ENCODE data around the gene SOST. TPM values are rescaled to one million over a fixed set of nuclear protein-coding genes. Genes with fewer than 3 reads are reported as not detected.

Gene SOST
- polyA plus RNA-seq, 1 of the 3 experiments (the other 2 are of a cell fraction) = not detected

DNA sequence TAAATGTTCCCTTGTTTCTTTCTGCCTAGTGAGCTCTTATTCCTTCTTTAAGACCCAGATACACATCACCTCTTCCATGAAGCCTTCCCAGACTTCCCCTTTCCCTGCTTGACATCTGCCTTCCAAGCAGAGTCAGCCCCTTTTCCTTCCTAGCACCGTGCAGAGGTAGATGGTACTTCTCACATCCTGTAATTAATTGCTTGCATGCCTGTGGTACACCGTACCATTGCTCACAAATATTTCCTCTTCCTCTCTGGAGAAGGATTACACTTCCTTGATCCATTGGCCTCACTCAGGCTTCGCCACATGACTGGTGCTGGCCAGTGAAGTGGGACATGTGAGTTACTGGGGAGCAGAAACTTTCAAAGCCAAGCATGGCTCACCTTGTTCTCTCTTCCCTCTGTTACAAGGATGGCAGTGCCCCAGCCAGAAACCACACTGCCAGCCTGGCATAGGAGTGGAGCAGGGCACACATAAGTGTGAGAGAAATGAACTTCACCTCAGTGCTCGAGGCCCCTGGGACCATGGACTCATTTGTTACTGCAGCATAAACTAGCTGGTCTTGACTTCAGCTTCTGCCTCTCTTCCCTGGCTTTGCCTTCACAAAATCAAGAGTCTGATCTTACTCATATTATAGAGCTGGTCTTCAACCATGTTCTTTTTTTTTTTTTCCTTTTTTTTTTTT lies 44.0 kb downstream of the SOST start:
- no peak overlapping the region for H3K27ac ChIP-seq (ENCODE audit: low read depth in 2 of 2, low read length in 1 of 2)
- H3K9me2 ChIP-seq = no peaks in the 10 kb centered on the region
- CTCF ChIA-PET = interaction anchor here (0.9 to 11.8 kb wide), 6 partner anchors 9 to 138 kb away, joined by 3 to 123 read pairs (median 4); no protein-coding TSS in a partner anchor

DNA sequence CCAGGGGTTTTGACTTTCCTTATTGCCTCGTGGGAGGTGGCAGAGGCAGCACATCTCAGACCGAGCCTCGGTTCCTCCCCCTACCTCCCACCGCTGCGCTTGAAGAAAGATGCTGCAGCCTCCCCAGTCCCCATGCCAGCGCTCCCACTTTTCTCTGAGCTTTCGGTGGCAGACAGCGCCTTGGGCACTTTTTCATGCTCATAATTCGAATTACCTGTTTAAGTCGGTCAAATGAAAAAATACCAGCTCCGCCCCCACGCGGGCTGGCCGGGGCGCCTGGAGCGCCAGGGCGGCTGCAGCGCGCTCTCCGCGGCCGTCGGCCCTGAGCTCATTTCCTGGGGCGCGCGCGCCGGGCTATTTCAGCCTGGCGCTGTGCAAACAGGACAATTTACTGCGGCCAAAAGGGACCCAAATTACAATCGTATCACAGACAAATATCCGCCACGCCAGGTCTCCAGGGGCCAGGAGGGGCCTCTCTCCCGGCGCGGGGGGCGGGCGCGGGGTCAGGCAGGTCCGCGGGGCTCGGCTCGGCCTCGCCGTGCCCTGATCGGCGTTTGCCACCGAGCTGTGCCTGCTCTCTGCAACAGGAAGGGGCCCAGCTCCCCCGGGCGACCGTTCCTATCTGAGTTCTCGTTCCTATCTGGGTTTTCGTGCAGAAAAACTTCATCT lies 45.0 kb downstream of the SOST start:
- TF ChIP-seq TCF12 (IDR thresholded peaks at IDR 0.05) (no peak), JUND (IDR thresholded peaks at IDR 0.05) (no peak), RCOR1 (IDR thresholded peaks at IDR 0.05; ENCODE audit: low read length) (no peak), MXI1 (IDR thresholded peaks at IDR 0.05; ENCODE audit: low read depth, low read length) (no peak), GATA2 (CRISPR knock-in tag; IDR thresholded peaks at IDR 0.05) (no peak), NFIC (IDR thresholded peaks at IDR 0.05; ENCODE audit: borderline replicate concordance) (no peak), TAF1 (IDR thresholded peaks at IDR 0.05; ENCODE audit: borderline replicate concordance, low read depth, low read length) (no peak)
- TF ChIP-seq, protein P1, sequence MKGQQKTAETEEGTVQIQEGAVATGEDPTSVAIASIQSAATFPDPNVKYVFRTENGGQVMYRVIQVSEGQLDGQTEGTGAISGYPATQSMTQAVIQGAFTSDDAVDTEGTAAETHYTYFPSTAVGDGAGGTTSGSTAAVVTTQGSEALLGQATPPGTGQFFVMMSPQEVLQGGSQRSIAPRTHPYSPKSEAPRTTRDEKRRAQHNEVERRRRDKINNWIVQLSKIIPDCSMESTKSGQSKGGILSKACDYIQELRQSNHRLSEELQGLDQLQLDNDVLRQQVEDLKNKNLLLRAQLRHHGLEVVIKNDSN (IDR thresholded peaks at IDR 0.05; ENCODE audit: borderline replicate concordance, low read depth) = no peak
- TF ChIP-seq, protein P2, sequence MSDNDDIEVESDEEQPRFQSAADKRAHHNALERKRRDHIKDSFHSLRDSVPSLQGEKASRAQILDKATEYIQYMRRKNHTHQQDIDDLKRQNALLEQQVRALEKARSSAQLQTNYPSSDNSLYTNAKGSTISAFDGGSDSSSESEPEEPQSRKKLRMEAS (IDR thresholded peaks at IDR 0.05; ENCODE audit: low read depth) = no peak
- TF ChIP-seq, protein P3, sequence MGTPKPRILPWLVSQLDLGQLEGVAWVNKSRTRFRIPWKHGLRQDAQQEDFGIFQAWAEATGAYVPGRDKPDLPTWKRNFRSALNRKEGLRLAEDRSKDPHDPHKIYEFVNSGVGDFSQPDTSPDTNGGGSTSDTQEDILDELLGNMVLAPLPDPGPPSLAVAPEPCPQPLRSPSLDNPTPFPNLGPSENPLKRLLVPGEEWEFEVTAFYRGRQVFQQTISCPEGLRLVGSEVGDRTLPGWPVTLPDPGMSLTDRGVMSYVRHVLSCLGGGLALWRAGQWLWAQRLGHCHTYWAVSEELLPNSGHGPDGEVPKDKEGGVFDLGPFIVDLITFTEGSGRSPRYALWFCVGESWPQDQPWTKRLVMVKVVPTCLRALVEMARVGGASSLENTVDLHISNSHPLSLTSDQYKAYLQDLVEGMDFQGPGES (IDR thresholded peaks at IDR 0.05; ENCODE audit: low read depth, low read length) = no peak
- Histone ChIP-seq H3K9ac (peak overlapping the region; percentile 49; the same call in 1 of the 2 replicates), H3K27ac (ENCODE audit: low read depth in 2 of 2, low read length in 1 of 2) (no peak overlapping the region), H4K20me1 (ENCODE audit: insufficient read depth) (no peaks in the 10 kb centered on the region), H3K9me3 (no peaks in the 10 kb centered on the region), H3K4me3 (ENCODE audit: low read depth in 2 of 2, low read length in 1 of 2) (peak overlapping the region; percentile 46 to 56), H2AFZ (ENCODE audit: low read depth) (peak overlapping the region; percentile 88), H3K36me3 (replicated peaks in 1 of 2; ENCODE audit: control insufficient read depth in 1 of 2, insufficient read depth in 2 of 2, low read length in 1 of 2) (no peaks in the 10 kb centered on the region), H3K4me2 (peak overlapping the region; percentile 81), H3K4me1 (ENCODE audit: control insufficient read depth in 1 of 2, insufficient read depth in 2 of 2, low read depth in 1 of 2, low read length in 1 of 2) (peaks cover 0 to 2% of the 10 kb centered on the region in 2 experiments; a peak in 1 of 4 replicates), H3K9me2 (no peaks in the 10 kb centered on the region), H3K27me3 (ENCODE audit: insufficient read depth) (no peaks in the 10 kb centered on the region), H3F3A (replicated peaks; ENCODE audit: insufficient read depth) (peaks cover 13% of the 10 kb centered on the region), H3K79me2 (ENCODE audit: insufficient read depth) (no peaks in the 10 kb centered on the region)
- 7% methylated on average over 42 of the region's 53 CpGs for WGBS (ENCODE audit: low lambda C conversion rate)
- ChIA-PET POLR2A (interaction anchor here (0.6 to 1.0 kb wide), 2 partner anchors 9 to 13 kb away, joined by 3 read pairs; no protein-coding TSS in a partner anchor), CTCF (interaction anchor here (0.8 to 11.8 kb wide), 7 partner anchors 13 to 188 kb away, joined by 3 to 123 read pairs (median 3); no protein-coding TSS in a partner anchor)
- peak; percentile 88 for DNase-seq

More for the DNA sequence above, 44.0 kb downstream of the SOST start:
- WGBS (ENCODE audit: low lambda C conversion rate) = 74% methylated on average over 4 of the region's 4 CpGs
- H4K20me1 ChIP-seq (ENCODE audit: insufficient read depth) = no peaks in the 10 kb centered on the region
- no peak for DNase-seq
- no peaks in the 10 kb centered on the region for H3K79me2 ChIP-seq (ENCODE audit: insufficient read depth)
- no peaks in the 10 kb centered on the region for H3K9me3 ChIP-seq
- peak overlapping the region; percentile 81 for H3K4me2 ChIP-seq
- no peaks in the 10 kb centered on the region for H3K27me3 ChIP-seq (ENCODE audit: insufficient read depth)
- H3K9ac ChIP-seq = no peak overlapping the region
- peaks cover 0 to 2% of the 10 kb centered on the region in 2 experiments; a peak in 1 of 4 replicates for H3K4me1 ChIP-seq (ENCODE audit: control insufficient read depth in 1 of 2, insufficient read depth in 2 of 2, low read depth in 1 of 2, low read length in 1 of 2)
- no peaks in the 10 kb centered on the region for H3K36me3 ChIP-seq (replicated peaks in 1 of 2; ENCODE audit: control insufficient read depth in 1 of 2, insufficient read depth in 2 of 2, low read length in 1 of 2)
- no peak overlapping the region for H3K4me3 ChIP-seq (ENCODE audit: low read depth in 2 of 2, low read length in 1 of 2)
- POLR2A ChIA-PET = no interaction called here
- peaks cover 14% of the 10 kb centered on the region for H3F3A ChIP-seq (replicated peaks; ENCODE audit: insufficient read depth)
- H2AFZ ChIP-seq (ENCODE audit: low read depth) = no peak overlapping the region
- TF ChIP-seq, protein P1 (IDR thresholded peaks at IDR 0.05; ENCODE audit: borderline replicate concordance, low read depth) = peak; percentile 20; the same call in 1 of the 2 replicates
- TF ChIP-seq GATA2 (CRISPR knock-in tag; IDR thresholded peaks at IDR 0.05) = no peak
